ENCODE results near the gene SETD5.

GRCh38 chr3:9404680-9405079 is 7.3 kb downstream of the SETD5 start:
- TF ChIP-seq CTCF (IDR thresholded peaks at IDR 0.05; ENCODE audit: insufficient read depth, low read depth, low read length): no peak
- TF ChIP-seq EZH2 (IDR thresholded peaks at IDR 0.05; ENCODE audit: insufficient read depth, low read length): no peak

Measured in astrocyte (in vitro differentiated cells and primary cell).